ENCODE data around the gene CLEC2L.

The CLEC2L gene

GRCh38 chr7:139582671-139583155 is 59.2 kb downstream of the CLEC2L start:
- H3K9ac ChIP-seq (ENCODE audit: low read depth, low read length) = no peak overlapping the region
- H3K36me3 ChIP-seq (ENCODE audit: insufficient read depth, low read length) = peaks cover 14% of the 10 kb centered on the region; the same call in 1 of the 2 replicates
- H3K4me3 ChIP-seq (ENCODE audit: low read length) = no peak overlapping the region
- H3K27me3 ChIP-seq (ENCODE audit: insufficient read depth, low read length) = no peaks in the 10 kb centered on the region
- H3K4me1 ChIP-seq (ENCODE audit: insufficient read depth, low read length) = no peaks in the 10 kb centered on the region
- 96% methylated on average over 14 of the region's 14 CpGs for WGBS
- H3K9me3 ChIP-seq (ENCODE audit: insufficient read depth, low read depth, low read length) = no peaks in the 10 kb centered on the region
- no peak overlapping the region for H3K27ac ChIP-seq (ENCODE audit: low read depth, low read length)

- Histone ChIP-seq H3K9ac (ENCODE audit: low read depth, low read length) (no peak overlapping the region), H3K9me3 (ENCODE audit: insufficient read depth, low read depth, low read length) (no peaks in the 10 kb centered on the region), H3K36me3 (ENCODE audit: insufficient read depth, low read length) (peaks cover 14% of the 10 kb centered on the region; the same call in 1 of the 2 replicates), H3K27ac (ENCODE audit: low read depth, low read length) (no peak overlapping the region), H3K27me3 (ENCODE audit: insufficient read depth, low read length) (no peaks in the 10 kb centered on the region), H3K4me3 (ENCODE audit: low read length) (no peak overlapping the region), H3K4me1 (ENCODE audit: insufficient read depth, low read length) (no peaks in the 10 kb centered on the region)
- 91% methylated on average over 15 of the region's 15 CpGs for WGBS
Measured at GRCh38 chr7:139583826-139584553, 60.5 kb downstream of the CLEC2L start.

GRCh38 chr7:139585042-139585441 is 61.6 kb downstream of the CLEC2L start:
- Histone ChIP-seq H3K36me3 (ENCODE audit: insufficient read depth, low read length) (peaks cover 14% of the 10 kb centered on the region; the same call in 1 of the 2 replicates), H3K9me3 (ENCODE audit: insufficient read depth, low read depth, low read length) (no peaks in the 10 kb centered on the region), H3K27me3 (ENCODE audit: insufficient read depth, low read length) (no peaks in the 10 kb centered on the region), H3K27ac (ENCODE audit: low read depth, low read length) (no peak overlapping the region), H3K9ac (ENCODE audit: low read depth, low read length) (no peak overlapping the region), H3K4me3 (ENCODE audit: low read length) (no peak overlapping the region), H3K4me1 (ENCODE audit: insufficient read depth, low read length) (no peaks in the 10 kb centered on the region)
- WGBS = 76% methylated on average over 5 of the region's 5 CpGs

DNA sequence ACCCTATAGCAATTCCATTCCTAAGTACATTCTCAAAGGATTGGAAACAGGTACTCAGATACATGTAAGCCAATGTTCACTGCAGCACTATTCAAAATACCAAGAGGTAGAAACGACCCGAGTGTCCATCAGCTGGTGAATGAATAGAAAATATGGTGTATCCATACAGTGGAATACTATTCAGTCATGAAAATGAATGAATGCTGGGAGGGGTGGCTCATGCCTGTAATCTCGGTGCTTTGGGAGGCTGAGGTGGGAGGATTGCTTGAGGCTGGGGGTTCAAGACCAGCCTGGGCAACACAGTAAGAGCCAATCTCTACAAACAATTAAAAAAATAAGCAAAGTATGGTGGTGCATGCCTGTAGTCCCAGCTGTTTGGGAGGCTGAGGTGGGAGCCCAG is 62.8 kb downstream of the CLEC2L start:
- no peaks in the 10 kb centered on the region for H3K27me3 ChIP-seq (ENCODE audit: insufficient read depth, low read length)
- no peak overlapping the region for H3K4me3 ChIP-seq (ENCODE audit: low read length)
- no peak overlapping the region for H3K9ac ChIP-seq (ENCODE audit: low read depth, low read length)
- WGBS = 95% methylated on average over 3 of the region's 3 CpGs
- H3K4me1 ChIP-seq (ENCODE audit: insufficient read depth, low read length) = no peaks in the 10 kb centered on the region
- peaks cover 14% of the 10 kb centered on the region; the same call in 1 of the 2 replicates for H3K36me3 ChIP-seq (ENCODE audit: insufficient read depth, low read length)
- H3K27ac ChIP-seq (ENCODE audit: low read depth, low read length) = no peak overlapping the region
- no peaks in the 10 kb centered on the region for H3K9me3 ChIP-seq (ENCODE audit: insufficient read depth, low read depth, low read length)

DNA sequence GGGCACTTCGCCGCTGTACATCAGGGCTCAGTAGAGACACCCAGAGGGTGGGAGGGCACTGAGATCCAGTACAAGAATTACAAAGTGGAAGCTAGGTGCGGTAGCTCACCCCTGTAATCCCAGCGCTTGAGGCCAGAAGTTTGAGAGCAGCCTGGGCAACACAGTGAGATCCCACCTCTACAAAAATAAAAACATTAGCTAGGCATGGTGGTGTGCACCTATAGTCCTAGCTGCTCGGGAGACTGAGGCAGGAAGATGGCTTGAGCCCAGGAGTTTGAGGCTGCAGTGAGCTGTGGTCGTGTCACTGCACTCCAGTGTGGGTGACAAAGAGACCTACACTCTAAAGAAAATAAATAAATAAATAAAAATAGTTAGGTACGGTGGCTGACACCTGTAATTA is 64.0 kb downstream of the CLEC2L start:
- Histone ChIP-seq H3K27me3 (ENCODE audit: insufficient read depth, low read length) (no peaks in the 10 kb centered on the region), H3K4me1 (ENCODE audit: insufficient read depth, low read length) (no peaks in the 10 kb centered on the region), H3K9me3 (ENCODE audit: insufficient read depth, low read depth, low read length) (no peaks in the 10 kb centered on the region), H3K27ac (ENCODE audit: low read depth, low read length) (no peak overlapping the region), H3K36me3 (ENCODE audit: insufficient read depth, low read length) (peaks cover 10% of the 10 kb centered on the region; the same call in 1 of the 2 replicates), H3K4me3 (ENCODE audit: low read length) (no peak overlapping the region), H3K9ac (ENCODE audit: low read depth, low read length) (no peak overlapping the region)
- 97% methylated on average over 7 of the region's 7 CpGs for WGBS

- 85% methylated on average over 7 of the region's 7 CpGs for WGBS
- peaks cover 8% of the 10 kb centered on the region for H3K36me3 ChIP-seq (ENCODE audit: insufficient read depth, low read length)
Measured at GRCh38 chr7:139588632-139589031, 65.1 kb downstream of the CLEC2L start.

GRCh38 chr7:139589474-139589873 is 66.0 kb downstream of the CLEC2L start:
- Histone ChIP-seq H3K4me3 (ENCODE audit: low read length) (no peak overlapping the region), H3K27ac (ENCODE audit: low read depth, low read length) (no peak overlapping the region), H3K4me1 (ENCODE audit: insufficient read depth, low read length) (no peaks in the 10 kb centered on the region), H3K27me3 (ENCODE audit: insufficient read depth, low read length) (no peaks in the 10 kb centered on the region), H3K9ac (ENCODE audit: low read depth, low read length) (no peak overlapping the region), H3K36me3 (ENCODE audit: insufficient read depth, low read length) (peaks cover 7% of the 10 kb centered on the region), H3K9me3 (ENCODE audit: insufficient read depth, low read depth, low read length) (no peaks in the 10 kb centered on the region)
- 97% methylated on average over 1 of the region's 1 CpG for WGBS

More at GRCh38 chr7:139588632-139589031, 65.1 kb downstream of the CLEC2L start:
- no peaks in the 10 kb centered on the region for H3K27me3 ChIP-seq (ENCODE audit: insufficient read depth, low read length)
- no peak overlapping the region for H3K4me3 ChIP-seq (ENCODE audit: low read length)
- no peaks in the 10 kb centered on the region for H3K4me1 ChIP-seq (ENCODE audit: insufficient read depth, low read length)
- no peaks in the 10 kb centered on the region for H3K9me3 ChIP-seq (ENCODE audit: insufficient read depth, low read depth, low read length)
- no peak overlapping the region for H3K27ac ChIP-seq (ENCODE audit: low read depth, low read length)
- no peak overlapping the region for H3K9ac ChIP-seq (ENCODE audit: low read depth, low read length)

GRCh38 chr7:139591550-139592195 is 68.2 kb downstream of the CLEC2L start:
- Histone ChIP-seq H3K27ac (ENCODE audit: low read depth, low read length) (no peak overlapping the region), H3K9ac (ENCODE audit: low read depth, low read length) (no peak overlapping the region), H3K9me3 (ENCODE audit: insufficient read depth, low read depth, low read length) (no peaks in the 10 kb centered on the region), H3K36me3 (ENCODE audit: insufficient read depth, low read length) (peaks cover 24% of the 10 kb centered on the region), H3K4me1 (ENCODE audit: insufficient read depth, low read length) (no peaks in the 10 kb centered on the region), H3K4me3 (ENCODE audit: low read length) (no peak overlapping the region), H3K27me3 (ENCODE audit: insufficient read depth, low read length) (no peaks in the 10 kb centered on the region)
- 92% methylated on average over 2 of the region's 3 CpGs for WGBS

GRCh38 chr7:139592801-139593461 is 69.4 kb downstream of the CLEC2L start:
- H3K36me3 ChIP-seq (ENCODE audit: insufficient read depth, low read length) = peaks cover 28% of the 10 kb centered on the region
- H3K4me1 ChIP-seq (ENCODE audit: insufficient read depth, low read length) = no peaks in the 10 kb centered on the region
- no peak overlapping the region for H3K4me3 ChIP-seq (ENCODE audit: low read length)
- H3K9ac ChIP-seq (ENCODE audit: low read depth, low read length) = no peak overlapping the region
- H3K27ac ChIP-seq (ENCODE audit: low read depth, low read length) = no peak overlapping the region
- WGBS = 95% methylated on average over 4 of the region's 4 CpGs
- no peaks in the 10 kb centered on the region for H3K27me3 ChIP-seq (ENCODE audit: insufficient read depth, low read length)
- no peaks in the 10 kb centered on the region for H3K9me3 ChIP-seq (ENCODE audit: insufficient read depth, low read depth, low read length)

- WGBS = 98% methylated on average over 1 of the region's 2 CpGs
- Histone ChIP-seq H3K27ac (ENCODE audit: low read depth, low read length) (no peak overlapping the region), H3K27me3 (ENCODE audit: insufficient read depth, low read length) (no peaks in the 10 kb centered on the region), H3K9me3 (ENCODE audit: insufficient read depth, low read depth, low read length) (no peaks in the 10 kb centered on the region), H3K36me3 (ENCODE audit: insufficient read depth, low read length) (peaks cover 28% of the 10 kb centered on the region), H3K4me1 (ENCODE audit: insufficient read depth, low read length) (no peaks in the 10 kb centered on the region), H3K9ac (ENCODE audit: low read depth, low read length) (no peak overlapping the region), H3K4me3 (ENCODE audit: low read length) (no peak overlapping the region)
Measured at GRCh38 chr7:139594090-139594489, 70.6 kb downstream of the CLEC2L start.
